HCT116 (cell line): ENCODE data around the gene HIP1R. TPM values are rescaled to one million over a fixed set of nuclear protein-coding genes. Genes with fewer than 3 reads are reported as not detected.

ENCODE experiments used
- ATAC-seq: fragments of 200-7000 bp; cut with Tn5 transposase; 2 replicates; pipeline ENCODE4 v1.9.1; 2020; ENCODE audit warnings: mild to moderate bottlenecking, moderate library complexity
- BruUV-seq: library from RNA; stranded (reverse); fragments of 400-500 nt; replicated peaks from 2 replicates; lab custom pipeline; 2021; lab: Mats Ljungman, UMichigan
- CTCF ChIA-PET: fragments of 300-600 bp; sonication (Branson Sonifier 250); formaldehyde crosslinking; loops from one replicate; lab custom pipeline; 2021; ENCODE audit warnings: antibody characterized with exemption; lab: Charles Lee
- POLR2A ChIA-PET: fragments of 300-600, 350-600 bp; sonication (Branson Sonifier 250); formaldehyde crosslinking; loops from one replicate; lab custom pipeline; 2021; ENCODE audit warnings: antibody characterized with exemption; lab: Charles Lee
- RAD21 ChIA-PET, 2 experiments: fragments of 300-600 bp; sonication (Branson Sonifier 250); formaldehyde crosslinking; loops; one replicate each; lab custom pipeline; 2023; ENCODE audit warnings: low total read pairs in 2 of 2; ENCODE audit not compliant: uncharacterized antibody in 2 of 2, unreplicated experiment in 2 of 2, low non-redundant PET in 1 of 2; lab: Charles Lee
- DNase-seq: peaks from one replicate; pipeline ENCODE4 v3.0.0-alpha.2; 2010; ENCODE audit warnings: low read depth, low spot score
- H2AFZ ChIP-seq: fragments of 200-600 bp; shearing (Covaris generic), sonication (generic); 2 replicates; pipeline ENCODE4 v1.6.1; 2017; ENCODE audit warnings: low read depth, mixed run types, mixed read lengths, antibody characterized with exemption, low read length; ENCODE audit not compliant: poor library complexity, severe bottlenecking
- H3K27ac ChIP-seq: 2 replicates; pipeline ENCODE4 v1.5.1; 2012; ENCODE audit warnings: low read depth, low read length
- H3K27me3 ChIP-seq: fragments of 200-600 bp; sonication (generic); 2 replicates; pipeline ENCODE4 v1.6.1; 2016; ENCODE audit warnings: mixed run types, low read length, mixed read lengths; ENCODE audit not compliant: insufficient read depth
- H3K36me3 ChIP-seq, 2 experiments: fragments of 200-500 bp in 1 of 2; fragments of 200-600 bp in 1 of 2; sonication (Bioruptor generic) in 1 of 2; sonication (generic) in 1 of 2; 2 replicates each; pipeline versions ENCODE4 v1.5.1 to v1.6.1; 2014 to 2016; ENCODE audit warnings: low read length in 2 of 2, inconsistent platforms in 1 of 2, mixed read lengths in 1 of 2, mixed run types in 1 of 2; ENCODE audit not compliant: insufficient read depth in 2 of 2, control insufficient read depth in 1 of 2
- H3K4me1 ChIP-seq, 2 experiments: fragments of 200-600 bp in 1 of 2; sonication (generic) in 1 of 2; 2 replicates each; pipeline versions ENCODE4 v1.5.1 to v1.6.1; 2012 to 2017; ENCODE audit warnings: low read length in 2 of 2, inconsistent platforms in 1 of 2, mild to moderate bottlenecking in 1 of 2, mixed read lengths in 1 of 2, mixed run types in 1 of 2, moderate library complexity in 1 of 2; ENCODE audit not compliant: insufficient read depth in 2 of 2, control insufficient read depth in 1 of 2
- H3K4me2 ChIP-seq: fragments of 200-600 bp; sonication (generic); 2 replicates; pipeline ENCODE4 v1.6.1; 2017; ENCODE audit warnings: mixed run types, low read length, mixed read lengths
- H3K4me3 ChIP-seq, 2 experiments: fragments of 200-600 bp in 1 of 2; sonication (generic) in 1 of 2; replicated peaks in 1 of 2; 2 replicates each; pipeline ENCODE4 v1.5.1; 2011 to 2016; ENCODE audit warnings: low read length in 2 of 2, control low read depth in 1 of 2, low read depth in 1 of 2, mild to moderate bottlenecking in 1 of 2, mixed read lengths in 1 of 2, mixed run types in 1 of 2
- H3K79me2 ChIP-seq: fragments of 200-600 bp; sonication (generic); 2 replicates; pipeline ENCODE4 v1.6.1; 2017; ENCODE audit warnings: mild to moderate bottlenecking, mixed run types, low read length, moderate library complexity, mixed read lengths; ENCODE audit not compliant: insufficient read depth
- H3K9ac ChIP-seq: fragments of 200-600 bp; sonication (generic); 2 replicates; pipeline ENCODE4 v1.6.1; 2016; ENCODE audit warnings: low read length, mixed read lengths
- H3K9me2 ChIP-seq: fragments of 200-600 bp; sonication (generic), shearing (Covaris generic); 2 replicates; pipeline ENCODE4 v1.6.1; 2017; ENCODE audit warnings: mixed run types, mild to moderate bottlenecking, moderate library complexity; ENCODE audit not compliant: insufficient read depth
- H3K9me3 ChIP-seq, 2 experiments: fragments of 200-500 bp in 1 of 2; fragments of 200-600 bp in 1 of 2; sonication (Bioruptor generic) in 1 of 2; sonication (generic) in 1 of 2; 2 replicates each; pipeline ENCODE4 v1.6.1; 2014 to 2017; ENCODE audit warnings: low read length in 2 of 2, mixed read lengths in 2 of 2, inconsistent platforms in 1 of 2, low read depth in 1 of 2, mild to moderate bottlenecking in 1 of 2, mixed run types in 1 of 2, moderate library complexity in 1 of 2; ENCODE audit not compliant: control insufficient read depth in 1 of 2, insufficient read depth in 1 of 2
- H4K20me1 ChIP-seq: fragments of 200-600 bp; sonication (generic), shearing (Covaris generic); 2 replicates; pipeline ENCODE4 v1.6.1; 2017; ENCODE audit warnings: mixed run types, mild to moderate bottlenecking, moderate library complexity; ENCODE audit not compliant: insufficient read depth
- ELF1 ChIP-seq: IDR thresholded peaks from 2 replicates; pipeline ENCODE4 v1.6.1; 2012; ENCODE audit warnings: low read depth, borderline replicate concordance
- EZH2phosphoT487 ChIP-seq: fragments of 200-600 bp; IDR thresholded peaks from 2 replicates; pipeline ENCODE4 v1.6.1; 2018; ENCODE audit warnings: antibody characterized with exemption, borderline replicate concordance
- JUND ChIP-seq: IDR thresholded peaks from 2 replicates; pipeline ENCODE4 v1.6.1; 2012
- POLR2A ChIP-seq: IDR thresholded peaks from 2 replicates; pipeline ENCODE4 v1.7.0; 2011; ENCODE audit warnings: borderline replicate concordance; ENCODE audit not compliant: insufficient read depth, insufficient read length; ENCODE audit errors: extremely low read depth
- POLR2AphosphoS5 ChIP-seq: IDR thresholded peaks from 2 replicates; pipeline ENCODE4 v1.6.1; 2011; ENCODE audit warnings: mild to moderate bottlenecking, low read depth, low read length, moderate library complexity
- YY1 ChIP-seq: IDR thresholded peaks from 2 replicates; pipeline ENCODE4 v1.6.1; 2011; ENCODE audit warnings: low read length, low read depth, moderate library complexity, mild to moderate bottlenecking; ENCODE audit not compliant: insufficient replicate concordance; ENCODE audit errors: extremely low read depth
- ZFX ChIP-seq: fragments of 450-650 bp; IDR thresholded peaks from 2 replicates; pipeline ENCODE4 v1.6.1; 2017
- intact Hi-C: fragments of 100-400 bp; cut with micrococcal nuclease; formaldehyde crosslinking; loops from 2 replicates; pipeline ENCODE4 v1.10.0; 2022
- total RNA-seq: library from RNA; stranded (reverse); gene quantifications from one replicate; pipeline ENCODE4 v1.2.1, GENCODE V29; 2021; ENCODE audit not compliant: unreplicated experiment
- TF ChIP-seq, protein P1 (sequence below): IDR thresholded peaks from 2 replicates; pipeline ENCODE4 v1.6.1; 2011; ENCODE audit warnings: mild to moderate bottlenecking, low read length, moderate library complexity; ENCODE audit not compliant: insufficient replicate concordance; ENCODE audit errors: extremely low read depth
- TF ChIP-seq, protein P2 (sequence below): IDR thresholded peaks from 2 replicates; pipeline ENCODE4 v1.6.1; 2012
- TF ChIP-seq, protein P3 (sequence below): IDR thresholded peaks from 2 replicates; pipeline ENCODE4 v1.6.1; 2012

Gene HIP1R
- total RNA-seq, 1 experiment from 2014 or later: 57.8 TPM

DNA sequence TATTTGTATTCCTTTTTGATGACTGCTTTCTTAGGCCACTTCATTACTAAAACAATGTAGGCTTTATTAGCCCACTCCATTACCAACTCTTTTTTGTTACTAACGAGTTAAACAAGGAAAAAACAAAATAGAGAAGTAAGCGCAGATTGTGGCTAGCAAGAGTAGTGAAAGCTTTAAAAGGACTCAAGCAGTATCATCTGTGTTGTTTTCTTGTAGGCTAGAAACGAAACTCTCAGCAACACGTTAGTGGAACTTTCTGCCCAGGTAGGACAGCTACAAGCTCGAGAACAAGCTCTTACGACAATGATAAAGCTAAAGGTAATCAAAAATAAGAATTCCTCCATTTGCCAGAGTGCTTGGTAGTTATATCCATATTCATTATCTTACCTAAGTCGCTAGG lies 49.8 kb upstream of the HIP1R start:
- ATAC-seq (no peak), DNase-seq (no peak)
- RAD21 ChIA-PET: no interaction called here
- Histone ChIP-seq H3K27me3 (no peaks in the 10 kb centered on the region), H3K4me2 (no peak overlapping the region), H3K9me2 (no peaks in the 10 kb centered on the region), H3K4me3 (no peak overlapping the region), H3K9ac (no peak overlapping the region), H3K36me3 (no peaks in the 10 kb centered on the region; a peak in 1 of 4 replicates), H3K79me2 (no peaks in the 10 kb centered on the region), H3K4me1 (peaks cover 0 to 6% of the 10 kb centered on the region in 2 experiments; a peak in 1 of 4 replicates), H3K9me3 (no peaks in the 10 kb centered on the region), H2AFZ (no peak overlapping the region), H3K27ac (no peak overlapping the region), H4K20me1 (no peaks in the 10 kb centered on the region)
- no TSS peak for BruUV-seq
- CTCF ChIA-PET: no interaction called here
- TF ChIP-seq POLR2AphosphoS5: no peak
- TF ChIP-seq, protein P1, sequence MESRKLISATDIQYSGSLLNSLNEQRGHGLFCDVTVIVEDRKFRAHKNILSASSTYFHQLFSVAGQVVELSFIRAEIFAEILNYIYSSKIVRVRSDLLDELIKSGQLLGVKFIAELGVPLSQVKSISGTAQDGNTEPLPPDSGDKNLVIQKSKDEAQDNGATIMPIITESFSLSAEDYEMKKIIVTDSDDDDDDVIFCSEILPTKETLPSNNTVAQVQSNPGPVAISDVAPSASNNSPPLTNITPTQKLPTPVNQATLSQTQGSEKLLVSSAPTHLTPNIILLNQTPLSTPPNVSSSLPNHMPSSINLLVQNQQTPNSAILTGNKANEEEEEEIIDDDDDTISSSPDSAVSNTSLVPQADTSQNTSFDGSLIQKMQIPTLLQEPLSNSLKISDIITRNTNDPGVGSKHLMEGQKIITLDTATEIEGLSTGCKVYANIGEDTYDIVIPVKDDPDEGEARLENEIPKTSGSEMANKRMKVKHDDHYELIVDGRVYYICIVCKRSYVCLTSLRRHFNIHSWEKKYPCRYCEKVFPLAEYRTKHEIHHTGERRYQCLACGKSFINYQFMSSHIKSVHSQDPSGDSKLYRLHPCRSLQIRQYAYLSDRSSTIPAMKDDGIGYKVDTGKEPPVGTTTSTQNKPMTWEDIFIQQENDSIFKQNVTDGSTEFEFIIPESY: no peak
- no peak for TF ChIP-seq JUND
- TF ChIP-seq, protein P2, sequence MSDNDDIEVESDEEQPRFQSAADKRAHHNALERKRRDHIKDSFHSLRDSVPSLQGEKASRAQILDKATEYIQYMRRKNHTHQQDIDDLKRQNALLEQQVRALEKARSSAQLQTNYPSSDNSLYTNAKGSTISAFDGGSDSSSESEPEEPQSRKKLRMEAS: no peak
- no peak for TF ChIP-seq ZFX
- TF ChIP-seq YY1: no peak
- no peak for TF ChIP-seq ELF1
- no peak for TF ChIP-seq EZH2phosphoT487
- TF ChIP-seq, protein P3, sequence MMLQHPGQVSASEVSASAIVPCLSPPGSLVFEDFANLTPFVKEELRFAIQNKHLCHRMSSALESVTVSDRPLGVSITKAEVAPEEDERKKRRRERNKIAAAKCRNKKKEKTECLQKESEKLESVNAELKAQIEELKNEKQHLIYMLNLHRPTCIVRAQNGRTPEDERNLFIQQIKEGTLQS: no peak
- no peak for TF ChIP-seq POLR2A
- intact Hi-C loops: no loop called here
- POLR2A ChIA-PET: no interaction called here
